ENCODE measurements around the gene PDGFA. TPM values are rescaled to one million over a fixed set of nuclear protein-coding genes. Genes with fewer than 3 reads are reported as not detected.

Gene PDGFA
- total RNA-seq, 6 experiments from 2014 or later: 7.1 to 8.7 (median 7.8) TPM

- Mint-ChIP-seq H3K4me3 (no peak overlapping the region), H3K27ac (no peak overlapping the region), H3K27me3 (ENCODE audit: insufficient read depth) (no peaks in the 10 kb centered on the region; the same call in none of the 2 replicates), H3K4me1 (ENCODE audit: low read depth) (no peaks in the 10 kb centered on the region), H3K36me3 (ENCODE audit: low read depth) (peaks cover 18% of the 10 kb centered on the region), H3K9me3 (no peaks in the 10 kb centered on the region)
- no peak for DNase-seq
- no peak for TF ChIP-seq CTCF (IDR thresholded peaks at IDR 0.05)
Observed at GRCh38 chr7:500521-501420, 18.9 kb downstream of the PDGFA start.

- no peaks in the 10 kb centered on the region for H3K4me1 Mint-ChIP-seq (ENCODE audit: low read depth)
- no peaks in the 10 kb centered on the region; the same call in 1 of the 2 replicates for H3K27me3 Mint-ChIP-seq (ENCODE audit: insufficient read depth)
- TF ChIP-seq CTCF (IDR thresholded peaks at IDR 0.05): no peak
- peaks cover 18% of the 10 kb centered on the region for H3K36me3 Mint-ChIP-seq (ENCODE audit: low read depth)
- H3K27ac Mint-ChIP-seq: no peak overlapping the region
- no peak for DNase-seq
- H3K9me3 Mint-ChIP-seq: no peaks in the 10 kb centered on the region
- no peak overlapping the region for H3K4me3 Mint-ChIP-seq
Observed at GRCh38 chr7:499853-500485, 19.7 kb downstream of the PDGFA start.

- no peak overlapping the region for H3K27ac Mint-ChIP-seq
- H3K27me3 Mint-ChIP-seq (ENCODE audit: insufficient read depth): no peaks in the 10 kb centered on the region; the same call in 1 of the 2 replicates
- H3K4me1 Mint-ChIP-seq (ENCODE audit: low read depth): no peaks in the 10 kb centered on the region
- H3K36me3 Mint-ChIP-seq (ENCODE audit: low read depth): peaks cover 18% of the 10 kb centered on the region
- no peak for TF ChIP-seq CTCF (IDR thresholded peaks at IDR 0.05)
- no peaks in the 10 kb centered on the region for H3K9me3 Mint-ChIP-seq
- H3K4me3 Mint-ChIP-seq: no peak overlapping the region
- DNase-seq: no peak
Observed at GRCh38 chr7:498678-499641, 20.7 kb downstream of the PDGFA start.

GRCh38 chr7:497946-498655, 21.5 kb downstream of the PDGFA start:
- no peak for TF ChIP-seq CTCF (IDR thresholded peaks at IDR 0.05)
- no peaks in the 10 kb centered on the region; the same call in 1 of the 2 replicates for H3K27me3 Mint-ChIP-seq (ENCODE audit: insufficient read depth)
- no peaks in the 10 kb centered on the region for H3K4me1 Mint-ChIP-seq (ENCODE audit: low read depth)
- H3K9me3 Mint-ChIP-seq: no peaks in the 10 kb centered on the region; the same call in 1 of the 2 replicates
- H3K27ac Mint-ChIP-seq: no peak overlapping the region
- no peak for DNase-seq
- H3K4me3 Mint-ChIP-seq: no peak overlapping the region
- peaks cover 18% of the 10 kb centered on the region for H3K36me3 Mint-ChIP-seq (ENCODE audit: low read depth)
